Measurements from ENCODE around the gene MAFG. TPM values are rescaled to one million over a fixed set of nuclear protein-coding genes. Genes with fewer than 3 reads are reported as not detected.

The MAFG gene
- total RNA-seq, 1 experiment from 2014 or later: 29.8 TPM

DNA sequence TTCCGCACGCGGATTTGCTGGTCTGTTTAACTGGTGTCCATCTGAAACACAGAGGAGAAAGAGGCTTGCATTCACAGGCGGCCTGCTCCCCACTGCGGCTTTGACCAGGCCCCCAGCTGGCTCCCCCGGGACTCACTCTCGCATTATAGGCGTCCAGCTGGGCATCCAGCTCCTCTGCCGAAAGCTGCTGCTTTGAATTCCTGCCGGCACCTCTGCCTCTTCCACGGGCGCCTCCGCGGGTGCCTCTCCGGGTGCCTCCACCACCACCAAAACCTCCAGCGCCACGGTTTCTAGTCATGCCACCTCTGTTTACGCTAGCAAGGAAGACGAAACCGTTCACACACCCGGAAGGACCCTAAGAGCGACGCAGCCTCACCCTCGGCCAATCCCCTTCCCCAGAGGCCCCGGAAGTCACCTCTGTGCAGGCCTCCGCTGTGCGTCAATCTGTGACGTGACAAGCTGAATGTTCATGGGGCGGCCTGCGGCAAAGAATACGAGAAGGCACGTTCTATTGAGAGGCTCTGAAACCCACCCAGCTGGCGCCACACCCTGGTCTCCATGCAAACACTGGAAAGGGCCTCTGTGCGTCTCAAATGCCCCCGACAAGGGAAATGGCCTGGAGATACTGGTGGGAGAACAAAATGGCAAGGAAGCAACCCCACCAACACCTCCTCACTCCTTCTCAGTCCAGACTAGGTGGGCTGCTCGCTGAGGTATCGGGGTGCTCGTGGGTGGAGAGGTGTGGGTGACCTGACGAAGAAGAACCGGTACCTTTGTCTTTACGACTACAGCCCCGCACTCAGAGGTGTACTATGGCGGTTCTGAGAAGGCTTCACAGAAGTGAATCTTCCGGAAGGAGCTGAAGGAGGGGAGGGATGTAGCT, 39.2 kb downstream of the MAFG start:
- POLR2A ChIA-PET: interaction anchor here (0.6 kb wide), 1 partner anchor 666 kb away, joined by 6 read pairs; no protein-coding TSS in a partner anchor
- Mint-ChIP-seq H3K4me3 (peak overlapping the region; percentile 88), H3K36me3 (peaks cover 54% of the 10 kb centered on the region), H3K27me3 (ENCODE audit: low read depth) (no peaks in the 10 kb centered on the region), H3K27ac (peak overlapping the region; percentile 36; the same call in 1 of the 2 replicates), H3K9me3 (no peaks in the 10 kb centered on the region), H3K4me1 (peaks cover 11% of the 10 kb centered on the region)
- CTCF ChIA-PET: no interaction called here
- ATAC-seq (no peak), DNase-seq (ENCODE audit: low spot score) (no peak)
- TF ChIP-seq TEAD1 (CRISPR knock-in tag; IDR thresholded peaks at IDR 0.05) (no peak), FOXP1 (CRISPR knock-in tag; IDR thresholded peaks at IDR 0.05; ENCODE audit: borderline replicate concordance) (no peak), HMGA2 (CRISPR knock-in tag; IDR thresholded peaks at IDR 0.05) (no peak), FOXK1 (CRISPR knock-in tag; IDR thresholded peaks at IDR 0.05) (no peak), MXD4 (CRISPR knock-in tag; IDR thresholded peaks at IDR 0.05; ENCODE audit: borderline replicate concordance) (no peak), TP53 (CRISPR knock-in tag; IDR thresholded peaks at IDR 0.05) (no peak), GTF2I (CRISPR knock-in tag; conservative IDR thresholded peaks at IDR 0.05) (no peak), PRRX2 (CRISPR knock-in tag; IDR thresholded peaks at IDR 0.05) (no peak), CREB1 (CRISPR knock-in tag; IDR thresholded peaks at IDR 0.05) (no peak), CREM (CRISPR knock-in tag; IDR thresholded peaks at IDR 0.05) (no peak)
- TF ChIP-seq, protein P1, sequence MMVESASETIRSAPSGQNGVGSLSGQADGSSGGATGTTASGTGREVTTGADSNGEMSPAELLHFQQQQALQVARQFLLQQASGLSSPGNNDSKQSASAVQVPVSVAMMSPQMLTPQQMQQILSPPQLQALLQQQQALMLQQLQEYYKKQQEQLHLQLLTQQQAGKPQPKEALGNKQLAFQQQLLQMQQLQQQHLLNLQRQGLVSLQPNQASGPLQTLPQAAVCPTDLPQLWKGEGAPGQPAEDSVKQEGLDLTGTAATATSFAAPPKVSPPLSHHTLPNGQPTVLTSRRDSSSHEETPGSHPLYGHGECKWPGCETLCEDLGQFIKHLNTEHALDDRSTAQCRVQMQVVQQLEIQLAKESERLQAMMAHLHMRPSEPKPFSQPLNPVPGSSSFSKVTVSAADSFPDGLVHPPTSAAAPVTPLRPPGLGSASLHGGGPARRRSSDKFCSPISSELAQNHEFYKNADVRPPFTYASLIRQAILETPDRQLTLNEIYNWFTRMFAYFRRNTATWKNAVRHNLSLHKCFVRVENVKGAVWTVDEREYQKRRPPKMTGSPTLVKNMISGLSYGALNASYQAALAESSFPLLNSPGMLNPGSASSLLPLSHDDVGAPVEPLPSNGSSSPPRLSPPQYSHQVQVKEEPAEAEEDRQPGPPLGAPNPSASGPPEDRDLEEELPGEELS (CRISPR knock-in tag; IDR thresholded peaks at IDR 0.05): no peak
- TF ChIP-seq, protein P2, sequence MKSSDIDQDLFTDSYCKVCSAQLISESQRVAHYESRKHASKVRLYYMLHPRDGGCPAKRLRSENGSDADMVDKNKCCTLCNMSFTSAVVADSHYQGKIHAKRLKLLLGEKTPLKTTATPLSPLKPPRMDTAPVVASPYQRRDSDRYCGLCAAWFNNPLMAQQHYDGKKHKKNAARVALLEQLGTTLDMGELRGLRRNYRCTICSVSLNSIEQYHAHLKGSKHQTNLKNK (CRISPR knock-in tag; IDR thresholded peaks at IDR 0.05): no peak
- TF ChIP-seq, protein P3, sequence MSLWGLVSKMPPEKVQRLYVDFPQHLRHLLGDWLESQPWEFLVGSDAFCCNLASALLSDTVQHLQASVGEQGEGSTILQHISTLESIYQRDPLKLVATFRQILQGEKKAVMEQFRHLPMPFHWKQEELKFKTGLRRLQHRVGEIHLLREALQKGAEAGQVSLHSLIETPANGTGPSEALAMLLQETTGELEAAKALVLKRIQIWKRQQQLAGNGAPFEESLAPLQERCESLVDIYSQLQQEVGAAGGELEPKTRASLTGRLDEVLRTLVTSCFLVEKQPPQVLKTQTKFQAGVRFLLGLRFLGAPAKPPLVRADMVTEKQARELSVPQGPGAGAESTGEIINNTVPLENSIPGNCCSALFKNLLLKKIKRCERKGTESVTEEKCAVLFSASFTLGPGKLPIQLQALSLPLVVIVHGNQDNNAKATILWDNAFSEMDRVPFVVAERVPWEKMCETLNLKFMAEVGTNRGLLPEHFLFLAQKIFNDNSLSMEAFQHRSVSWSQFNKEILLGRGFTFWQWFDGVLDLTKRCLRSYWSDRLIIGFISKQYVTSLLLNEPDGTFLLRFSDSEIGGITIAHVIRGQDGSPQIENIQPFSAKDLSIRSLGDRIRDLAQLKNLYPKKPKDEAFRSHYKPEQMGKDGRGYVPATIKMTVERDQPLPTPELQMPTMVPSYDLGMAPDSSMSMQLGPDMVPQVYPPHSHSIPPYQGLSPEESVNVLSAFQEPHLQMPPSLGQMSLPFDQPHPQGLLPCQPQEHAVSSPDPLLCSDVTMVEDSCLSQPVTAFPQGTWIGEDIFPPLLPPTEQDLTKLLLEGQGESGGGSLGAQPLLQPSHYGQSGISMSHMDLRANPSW (CRISPR knock-in tag; conservative IDR thresholded peaks at IDR 0.05; ENCODE audit: low read depth): no peak
- TF ChIP-seq, protein P4, sequence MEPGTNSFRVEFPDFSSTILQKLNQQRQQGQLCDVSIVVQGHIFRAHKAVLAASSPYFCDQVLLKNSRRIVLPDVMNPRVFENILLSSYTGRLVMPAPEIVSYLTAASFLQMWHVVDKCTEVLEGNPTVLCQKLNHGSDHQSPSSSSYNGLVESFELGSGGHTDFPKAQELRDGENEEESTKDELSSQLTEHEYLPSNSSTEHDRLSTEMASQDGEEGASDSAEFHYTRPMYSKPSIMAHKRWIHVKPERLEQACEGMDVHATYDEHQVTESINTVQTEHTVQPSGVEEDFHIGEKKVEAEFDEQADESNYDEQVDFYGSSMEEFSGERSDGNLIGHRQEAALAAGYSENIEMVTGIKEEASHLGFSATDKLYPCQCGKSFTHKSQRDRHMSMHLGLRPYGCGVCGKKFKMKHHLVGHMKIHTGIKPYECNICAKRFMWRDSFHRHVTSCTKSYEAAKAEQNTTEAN (CRISPR knock-in tag; IDR thresholded peaks at IDR 0.05): no peak

DNA sequence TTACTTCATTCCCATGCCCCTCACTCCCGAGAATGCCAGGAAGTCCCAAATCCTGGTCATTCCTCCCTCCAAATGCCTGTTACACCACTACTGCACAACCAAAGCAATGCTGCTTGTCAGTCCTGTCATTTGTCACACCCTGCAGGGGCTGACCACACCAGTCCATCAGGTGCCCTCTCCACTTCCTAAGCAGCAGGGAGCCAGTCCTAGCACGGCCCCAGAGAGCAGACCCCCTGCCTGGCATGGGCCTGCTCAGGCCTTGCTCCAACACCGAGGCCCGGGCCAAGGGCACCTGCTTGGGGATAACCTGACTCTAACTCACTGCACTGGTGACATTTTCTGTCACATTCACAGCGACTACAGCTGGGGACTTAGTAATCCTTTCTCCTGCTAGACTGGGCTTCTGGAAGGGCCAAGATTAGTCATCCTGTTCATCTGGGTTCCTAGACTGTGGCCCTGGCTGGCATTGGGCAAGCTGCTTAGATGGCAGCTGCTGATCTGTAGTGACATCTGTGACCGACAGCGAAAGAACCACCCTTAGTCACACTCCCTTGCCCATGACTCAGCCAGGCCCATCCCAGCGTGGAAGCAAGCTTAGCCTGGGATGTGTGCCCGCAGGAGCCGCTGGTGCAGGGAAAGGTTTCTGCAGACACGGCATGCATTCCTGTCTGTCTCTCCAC, 41.5 kb downstream of the MAFG start:
- ATAC-seq (no peak), DNase-seq (ENCODE audit: low spot score) (no peak)
- Mint-ChIP-seq H3K36me3 (peaks cover 63% of the 10 kb centered on the region), H3K27me3 (ENCODE audit: low read depth) (no peaks in the 10 kb centered on the region), H3K27ac (no peak overlapping the region; the same call in 1 of the 2 replicates), H3K9me3 (no peaks in the 10 kb centered on the region), H3K4me1 (peaks cover 11% of the 10 kb centered on the region), H3K4me3 (no peak overlapping the region)
- ChIA-PET CTCF (interaction anchor here (0.6 to 1.1 kb wide), 3 partner anchors 16 to 66 kb away, joined by 3 to 4 read pairs (median 3); no protein-coding TSS in a partner anchor), POLR2A (no interaction called here)
- TF ChIP-seq, protein P5, sequence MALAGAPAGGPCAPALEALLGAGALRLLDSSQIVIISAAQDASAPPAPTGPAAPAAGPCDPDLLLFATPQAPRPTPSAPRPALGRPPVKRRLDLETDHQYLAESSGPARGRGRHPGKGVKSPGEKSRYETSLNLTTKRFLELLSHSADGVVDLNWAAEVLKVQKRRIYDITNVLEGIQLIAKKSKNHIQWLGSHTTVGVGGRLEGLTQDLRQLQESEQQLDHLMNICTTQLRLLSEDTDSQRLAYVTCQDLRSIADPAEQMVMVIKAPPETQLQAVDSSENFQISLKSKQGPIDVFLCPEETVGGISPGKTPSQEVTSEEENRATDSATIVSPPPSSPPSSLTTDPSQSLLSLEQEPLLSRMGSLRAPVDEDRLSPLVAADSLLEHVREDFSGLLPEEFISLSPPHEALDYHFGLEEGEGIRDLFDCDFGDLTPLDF (CRISPR knock-in tag; IDR thresholded peaks at IDR 0.05): no peak
- TF ChIP-seq FOXJ3 (CRISPR knock-in tag; IDR thresholded peaks at IDR 0.05; ENCODE audit: borderline replicate concordance) (no peak), ELF4 (CRISPR knock-in tag; IDR thresholded peaks at IDR 0.05; ENCODE audit: low read depth) (no peak), SMAD3 (CRISPR knock-in tag; IDR thresholded peaks at IDR 0.05; ENCODE audit: borderline replicate concordance) (no peak), TEAD4 (CRISPR knock-in tag; IDR thresholded peaks at IDR 0.05) (no peak), MYBL2 (CRISPR knock-in tag; IDR thresholded peaks at IDR 0.05) (no peak)
- TF ChIP-seq, protein P6, sequence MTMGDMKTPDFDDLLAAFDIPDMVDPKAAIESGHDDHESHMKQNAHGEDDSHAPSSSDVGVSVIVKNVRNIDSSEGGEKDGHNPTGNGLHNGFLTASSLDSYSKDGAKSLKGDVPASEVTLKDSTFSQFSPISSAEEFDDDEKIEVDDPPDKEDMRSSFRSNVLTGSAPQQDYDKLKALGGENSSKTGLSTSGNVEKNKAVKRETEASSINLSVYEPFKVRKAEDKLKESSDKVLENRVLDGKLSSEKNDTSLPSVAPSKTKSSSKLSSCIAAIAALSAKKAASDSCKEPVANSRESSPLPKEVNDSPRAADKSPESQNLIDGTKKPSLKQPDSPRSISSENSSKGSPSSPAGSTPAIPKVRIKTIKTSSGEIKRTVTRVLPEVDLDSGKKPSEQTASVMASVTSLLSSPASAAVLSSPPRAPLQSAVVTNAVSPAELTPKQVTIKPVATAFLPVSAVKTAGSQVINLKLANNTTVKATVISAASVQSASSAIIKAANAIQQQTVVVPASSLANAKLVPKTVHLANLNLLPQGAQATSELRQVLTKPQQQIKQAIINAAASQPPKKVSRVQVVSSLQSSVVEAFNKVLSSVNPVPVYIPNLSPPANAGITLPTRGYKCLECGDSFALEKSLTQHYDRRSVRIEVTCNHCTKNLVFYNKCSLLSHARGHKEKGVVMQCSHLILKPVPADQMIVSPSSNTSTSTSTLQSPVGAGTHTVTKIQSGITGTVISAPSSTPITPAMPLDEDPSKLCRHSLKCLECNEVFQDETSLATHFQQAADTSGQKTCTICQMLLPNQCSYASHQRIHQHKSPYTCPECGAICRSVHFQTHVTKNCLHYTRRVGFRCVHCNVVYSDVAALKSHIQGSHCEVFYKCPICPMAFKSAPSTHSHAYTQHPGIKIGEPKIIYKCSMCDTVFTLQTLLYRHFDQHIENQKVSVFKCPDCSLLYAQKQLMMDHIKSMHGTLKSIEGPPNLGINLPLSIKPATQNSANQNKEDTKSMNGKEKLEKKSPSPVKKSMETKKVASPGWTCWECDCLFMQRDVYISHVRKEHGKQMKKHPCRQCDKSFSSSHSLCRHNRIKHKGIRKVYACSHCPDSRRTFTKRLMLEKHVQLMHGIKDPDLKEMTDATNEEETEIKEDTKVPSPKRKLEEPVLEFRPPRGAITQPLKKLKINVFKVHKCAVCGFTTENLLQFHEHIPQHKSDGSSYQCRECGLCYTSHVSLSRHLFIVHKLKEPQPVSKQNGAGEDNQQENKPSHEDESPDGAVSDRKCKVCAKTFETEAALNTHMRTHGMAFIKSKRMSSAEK (CRISPR knock-in tag; IDR thresholded peaks at IDR 0.05; ENCODE audit: borderline replicate concordance): no peak

All from WTC11 (cell line).